GM21619 (cell line): ENCODE results near the gene MUCL3.
"Not testable (repeated sequence)": the region's sequence is repeated elsewhere in the genome, so short reads cannot be mapped to it uniquely, and the experiment has no call there.

Source experiments
- ATAC-seq: cut with Tn5 transposase; IDR thresholded peaks from one replicate; pipeline ENCODE4 v1.9.1; 2021; ENCODE audit not compliant: unreplicated experiment

The MUCL3 gene

DNA sequence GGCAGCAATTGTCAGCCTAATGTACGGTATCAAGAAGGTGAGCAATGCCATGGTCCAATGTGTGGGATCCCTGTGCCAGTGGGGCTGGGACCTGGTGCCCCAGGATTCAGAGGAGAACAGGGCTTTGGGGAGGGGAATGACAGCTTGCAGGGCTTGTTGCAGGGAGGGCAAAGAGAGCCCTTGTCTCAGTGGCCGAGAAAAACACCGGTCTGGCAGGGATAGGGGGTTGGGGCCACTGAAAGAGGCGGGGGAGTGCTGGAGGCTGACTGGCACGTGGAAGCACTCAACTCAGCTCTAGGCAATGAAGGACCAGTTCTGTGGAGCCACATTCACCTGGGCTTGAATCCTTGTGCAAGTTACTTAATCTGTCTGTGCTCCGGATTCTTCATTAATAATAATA, 3.5 kb upstream of the MUCL3 start:
- ATAC-seq, result no peak

GRCh38 chr6:30938730-30939129, 2.0 kb upstream of the MUCL3 start:
- no peak for ATAC-seq

DNA sequence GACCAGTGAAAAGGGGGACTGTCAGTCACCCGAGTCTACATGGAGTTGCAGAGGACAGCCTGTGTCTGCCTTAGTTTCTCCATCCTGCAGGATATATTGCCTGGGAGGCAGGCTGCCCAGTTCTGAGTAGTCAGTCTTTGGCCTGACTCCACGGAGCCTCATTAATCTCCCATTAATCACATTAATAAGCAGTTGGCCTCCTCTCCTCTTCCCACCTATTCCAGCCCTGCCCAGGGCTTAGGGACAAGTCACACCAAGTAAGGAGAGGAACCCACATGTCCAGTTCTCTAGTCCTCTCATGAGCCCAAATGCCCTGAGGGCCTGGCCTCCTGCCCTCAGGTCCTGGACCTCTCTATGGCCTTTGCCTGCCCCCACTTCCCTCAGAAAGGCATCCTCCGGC, 1.3 kb upstream of the MUCL3 start:
- ATAC-seq, result no peak

- no peak for ATAC-seq
These were observed 1.7 kb downstream of the MUCL3 start for GRCh38 chr6:30942338-30943060.

GRCh38 chr6:30944051-30944450, 3.3 kb downstream of the MUCL3 start:
- no peak for ATAC-seq

DNA sequence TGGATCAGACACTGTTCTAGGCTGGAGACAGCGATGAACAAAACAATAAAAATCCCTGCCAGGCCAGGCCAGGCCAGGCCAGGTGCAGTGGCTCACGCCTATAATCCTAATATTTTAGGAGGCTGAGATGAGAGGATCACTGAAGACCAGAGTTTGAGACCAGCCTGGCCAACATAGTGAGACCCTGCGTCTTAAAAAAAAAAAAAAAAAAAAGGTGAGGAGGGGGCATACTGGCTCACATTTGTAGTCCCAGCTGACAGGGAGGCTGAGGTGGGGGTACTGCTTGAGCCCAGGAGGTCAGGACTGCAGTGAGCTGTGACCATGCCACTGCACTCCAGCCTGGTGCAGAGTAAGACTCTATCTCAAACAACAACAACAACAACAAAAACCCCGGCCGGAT, 4.5 kb downstream of the MUCL3 start:
- ATAC-seq, result no peak

DNA sequence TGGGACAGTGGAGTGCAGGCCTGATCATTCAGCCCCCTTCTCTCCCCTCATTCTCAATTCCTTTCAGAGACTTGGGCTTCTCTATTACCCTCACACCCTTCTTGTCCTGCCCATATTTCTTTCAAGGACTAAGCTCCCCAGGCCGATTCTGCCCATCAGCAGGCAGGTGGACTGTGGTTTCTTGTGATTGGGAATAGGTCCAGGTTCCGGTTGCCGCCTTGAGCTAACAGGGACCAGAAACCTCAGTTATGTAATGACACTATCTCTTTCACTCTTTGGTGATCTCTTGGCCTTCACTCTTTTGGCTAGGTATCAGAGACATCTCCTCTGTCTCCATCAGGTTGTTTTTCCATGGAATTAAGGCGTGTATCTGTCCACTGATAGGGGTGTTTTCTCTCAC, 6.5 kb downstream of the MUCL3 start:
- ATAC-seq, result no peak

DNA sequence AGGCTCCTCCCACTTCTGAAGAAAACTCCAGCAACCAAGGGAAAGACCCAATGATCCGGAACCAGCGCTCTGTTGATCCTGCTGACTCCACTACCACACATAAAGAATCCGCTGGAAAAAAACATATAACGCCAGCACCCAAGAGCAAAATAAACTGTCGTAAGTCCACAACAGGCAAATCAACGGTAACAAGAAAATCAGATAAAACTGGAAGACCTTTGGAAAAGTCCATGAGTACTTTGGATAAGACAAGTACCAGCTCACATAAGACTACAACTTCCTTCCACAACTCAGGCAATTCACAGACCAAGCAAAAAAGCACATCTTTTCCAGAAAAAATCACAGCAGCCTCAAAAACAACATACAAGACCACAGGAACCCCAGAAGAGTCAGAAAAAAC, 8.0 kb downstream of the MUCL3 start:
- no peak for ATAC-seq

- no peak for ATAC-seq
These were observed 11.2 kb downstream of the MUCL3 start for GRCh38 chr6:30951907-30952469.

DNA sequence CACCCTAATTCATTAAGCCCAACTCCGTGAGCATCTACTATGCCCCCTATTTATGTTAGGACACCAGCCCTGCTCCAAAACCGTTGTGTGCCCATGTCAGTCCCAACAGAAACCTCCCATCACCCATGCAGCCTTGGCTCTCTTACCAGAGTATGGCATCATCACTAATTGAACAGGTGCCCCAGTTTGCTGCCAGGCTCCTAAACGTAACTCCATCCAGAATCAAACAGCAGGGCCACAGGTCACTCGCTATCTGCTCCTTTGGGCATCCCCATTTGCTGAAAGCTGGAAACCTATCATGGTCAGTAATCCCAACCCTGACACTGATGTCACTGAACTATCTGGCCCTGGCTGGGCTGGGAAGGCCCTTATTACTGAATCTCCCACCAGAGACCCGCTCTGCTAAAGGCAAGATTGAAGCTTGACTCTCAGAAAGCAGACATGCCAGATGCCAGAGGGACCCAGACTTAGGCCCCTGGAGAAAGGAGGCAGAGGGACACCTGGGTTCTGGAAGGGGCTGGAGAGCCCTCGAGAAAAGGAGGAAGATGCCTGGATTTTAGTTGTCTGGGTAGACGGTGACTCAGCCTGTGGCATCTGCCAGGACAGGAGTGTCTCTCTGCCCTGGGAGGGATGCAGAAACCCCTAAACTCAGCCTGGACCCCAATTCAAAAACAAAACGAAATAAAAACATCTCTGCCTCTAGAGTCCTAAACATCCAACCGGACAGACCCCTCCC, 14.0 kb downstream of the MUCL3 start:
- no peak for ATAC-seq

GRCh38 chr6:30955367-30956042, 14.7 kb downstream of the MUCL3 start:
- peak; percentile 65 for ATAC-seq

DNA sequence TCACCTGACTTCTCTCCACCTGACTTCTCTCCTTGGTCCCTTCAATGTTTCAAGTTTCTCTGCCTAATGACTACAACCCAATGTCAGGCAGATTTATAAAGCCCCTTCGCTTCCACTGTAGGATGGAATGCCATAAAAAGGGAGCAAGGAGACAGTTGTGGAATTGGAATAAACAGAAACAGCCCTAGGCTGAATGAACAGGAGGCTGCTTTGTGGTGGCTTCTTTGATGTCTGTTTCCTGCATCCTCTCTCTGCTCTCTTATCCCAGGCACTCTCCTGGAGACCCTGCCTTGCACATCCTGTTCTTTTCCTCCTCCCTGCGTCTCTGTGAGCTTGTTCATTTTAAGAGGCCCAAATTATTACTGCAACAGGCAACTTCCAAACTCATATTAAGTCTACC, 16.9 kb downstream of the MUCL3 start:
- ATAC-seq, result no peak

GRCh38 chr6:30960907-30961673, 20.3 kb downstream of the MUCL3 start:
- no peak for ATAC-seq

DNA sequence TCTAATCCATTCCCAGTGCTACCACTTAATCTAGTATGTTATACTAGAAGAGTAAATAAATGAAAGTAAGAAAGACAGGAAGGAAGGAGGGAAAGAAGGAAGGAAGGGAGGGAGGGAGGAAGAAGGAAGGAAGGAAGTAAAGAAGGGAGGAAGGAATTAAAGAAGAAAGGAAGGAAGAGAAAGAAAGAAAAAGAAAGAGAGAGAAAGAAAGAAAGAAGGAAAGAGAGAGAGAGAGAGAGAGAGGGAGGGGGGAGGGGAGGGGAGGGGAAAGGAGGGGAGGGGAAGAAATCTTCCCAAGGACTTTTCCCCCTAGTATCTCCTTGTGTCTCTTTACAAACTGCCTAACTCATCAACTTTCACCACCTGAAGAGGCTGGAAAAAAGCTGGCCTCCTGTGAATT, 21.9 kb downstream of the MUCL3 start:
- no peak for ATAC-seq

DNA sequence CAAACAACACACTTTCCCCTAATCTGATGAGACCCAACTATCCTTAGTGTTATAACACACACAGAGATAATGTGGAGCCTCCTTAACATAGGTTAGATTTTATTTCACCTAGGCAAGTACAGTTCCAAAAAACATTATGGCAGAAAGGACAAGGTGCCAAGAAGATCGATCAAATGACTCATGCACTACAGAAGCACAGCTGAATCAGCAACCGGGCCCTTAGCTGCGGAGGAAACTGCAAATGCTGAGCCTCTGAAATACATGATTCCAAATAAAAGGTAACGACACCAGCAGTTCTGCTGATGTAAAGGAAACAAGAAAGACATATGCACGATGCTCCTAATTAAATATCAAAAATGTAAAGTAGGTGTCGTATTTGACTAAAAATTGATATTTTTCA, 22.9 kb downstream of the MUCL3 start:
- ATAC-seq, result no peak

- ATAC-seq, result no peak
These were observed 23.3 kb downstream of the MUCL3 start for GRCh38 chr6:30964075-30964474.

DNA sequence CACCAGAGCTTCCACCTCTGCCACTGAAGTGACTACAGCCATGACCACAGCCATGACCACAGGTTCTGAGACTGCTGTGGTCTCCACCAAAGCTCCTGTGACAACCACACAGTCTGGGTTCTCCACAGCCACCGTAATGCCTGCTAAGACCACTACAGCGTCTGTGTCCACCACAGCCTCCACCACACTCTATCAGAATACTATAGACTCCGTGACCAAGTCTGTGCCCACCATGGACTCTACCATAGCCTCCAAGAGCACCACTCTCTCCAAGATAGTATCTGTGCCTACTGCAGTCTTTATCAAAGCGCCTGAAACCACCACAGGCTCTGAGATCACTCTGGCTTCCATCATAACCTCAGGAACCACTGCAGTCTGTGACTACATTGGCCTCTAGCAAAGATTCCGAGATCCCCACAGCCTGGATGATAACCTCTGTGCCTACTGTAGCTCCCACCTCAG, 24.4 kb downstream of the MUCL3 start:
- no peak for ATAC-seq

DNA sequence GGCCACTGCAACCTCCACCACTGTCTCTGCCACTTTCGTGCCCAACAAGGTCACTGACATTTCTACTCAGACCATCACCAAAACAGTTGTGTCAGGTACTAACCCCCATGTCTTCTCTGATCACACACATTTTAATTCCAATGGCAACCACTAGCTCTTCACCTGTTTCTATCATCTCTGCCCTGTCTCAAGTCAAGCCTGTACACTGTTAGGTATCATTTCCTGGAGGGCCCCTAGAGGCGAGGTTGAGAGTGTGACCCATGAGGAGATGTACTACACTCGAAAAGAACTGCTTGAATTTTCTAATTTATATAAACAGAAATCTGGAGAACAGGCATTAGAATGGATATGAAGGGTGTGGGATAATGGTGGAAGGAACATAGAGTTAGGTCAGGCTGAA, 25.4 kb downstream of the MUCL3 start:
- no peak for ATAC-seq

DNA sequence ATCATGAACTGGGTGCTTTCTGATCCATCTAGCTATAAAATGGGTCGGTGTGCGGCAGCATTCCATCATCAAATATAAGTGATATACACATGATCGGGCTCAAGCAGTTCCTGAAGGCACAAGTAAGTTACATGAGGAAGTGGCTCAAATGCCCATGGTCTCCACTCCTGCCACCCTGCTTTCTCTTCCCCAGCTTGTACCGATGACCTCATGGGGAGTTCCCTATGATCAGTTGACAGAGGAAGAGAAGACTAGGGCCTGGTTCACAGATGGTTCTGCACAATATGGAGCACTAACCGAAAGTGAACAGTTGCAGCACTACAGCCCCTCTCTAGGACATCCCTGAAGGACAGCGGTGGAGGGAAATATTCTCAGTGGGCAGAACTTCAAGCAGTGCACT, 28.4 kb downstream of the MUCL3 start:
- not testable (repeated sequence) for ATAC-seq

DNA sequence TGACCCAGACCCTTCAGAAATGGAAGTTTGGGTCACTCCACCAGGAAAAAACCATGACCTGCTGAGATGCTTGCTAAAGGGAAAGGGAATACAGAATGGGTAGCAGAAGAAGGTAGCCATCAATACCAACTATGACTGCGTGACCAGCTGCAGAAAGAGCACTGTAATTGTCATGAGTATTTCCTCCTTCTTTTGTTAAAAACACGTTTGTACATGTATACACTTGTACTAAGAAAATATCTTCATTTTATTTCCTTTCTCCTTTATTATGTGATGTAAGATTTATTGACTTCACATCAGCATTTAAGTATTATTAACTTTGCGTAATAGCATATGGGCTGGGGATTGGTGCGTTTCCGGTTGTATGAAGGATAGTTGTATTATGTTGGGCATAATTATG, 30.2 kb downstream of the MUCL3 start:
- no peak for ATAC-seq

DNA sequence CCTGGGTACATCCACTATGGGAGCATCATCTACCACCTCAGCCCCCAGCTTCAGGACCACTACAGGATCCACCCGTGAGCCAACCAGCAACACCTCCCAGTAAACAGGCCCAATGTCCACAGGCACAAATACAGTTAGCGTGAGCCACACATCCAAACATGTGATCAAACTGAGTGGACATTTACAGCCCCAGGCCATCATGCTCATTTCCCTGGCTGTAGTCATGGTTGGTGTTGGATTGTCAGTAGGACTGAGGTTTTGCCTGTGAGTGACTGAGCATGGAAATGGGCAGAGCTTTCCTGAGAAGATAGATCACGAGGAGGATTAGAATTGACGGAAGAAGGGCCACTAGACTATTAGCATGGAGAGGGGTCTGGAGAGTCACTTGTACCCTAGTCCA, 32.0 kb downstream of the MUCL3 start:
- ATAC-seq, result no peak
